ENCODE results near the gene IL13RA2.

DNA sequence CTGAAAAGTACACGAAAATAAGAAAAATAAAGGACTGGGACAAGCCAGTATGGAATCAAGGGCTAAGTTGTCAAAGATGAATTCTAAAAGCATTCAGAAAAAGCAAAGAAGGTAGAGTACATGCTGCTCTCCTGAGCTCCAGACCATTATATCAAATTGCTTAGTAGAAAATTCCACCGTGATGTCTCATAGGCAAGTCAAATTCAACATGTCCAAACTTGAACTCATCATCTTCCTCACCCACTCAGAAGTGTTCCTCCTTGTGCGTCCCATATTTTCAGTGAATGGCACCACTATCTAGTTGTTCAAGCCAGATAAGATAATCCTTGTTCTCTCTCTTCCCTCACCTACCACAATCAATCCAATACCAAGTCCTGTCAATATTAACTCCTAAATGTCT lies 37.5 kb upstream of the IL13RA2 start:
- TF ChIP-seq EZH2phosphoT487 (IDR thresholded peaks at IDR 0.05; ENCODE audit: borderline replicate concordance, low read depth) = no peak
- TF ChIP-seq, protein P1, sequence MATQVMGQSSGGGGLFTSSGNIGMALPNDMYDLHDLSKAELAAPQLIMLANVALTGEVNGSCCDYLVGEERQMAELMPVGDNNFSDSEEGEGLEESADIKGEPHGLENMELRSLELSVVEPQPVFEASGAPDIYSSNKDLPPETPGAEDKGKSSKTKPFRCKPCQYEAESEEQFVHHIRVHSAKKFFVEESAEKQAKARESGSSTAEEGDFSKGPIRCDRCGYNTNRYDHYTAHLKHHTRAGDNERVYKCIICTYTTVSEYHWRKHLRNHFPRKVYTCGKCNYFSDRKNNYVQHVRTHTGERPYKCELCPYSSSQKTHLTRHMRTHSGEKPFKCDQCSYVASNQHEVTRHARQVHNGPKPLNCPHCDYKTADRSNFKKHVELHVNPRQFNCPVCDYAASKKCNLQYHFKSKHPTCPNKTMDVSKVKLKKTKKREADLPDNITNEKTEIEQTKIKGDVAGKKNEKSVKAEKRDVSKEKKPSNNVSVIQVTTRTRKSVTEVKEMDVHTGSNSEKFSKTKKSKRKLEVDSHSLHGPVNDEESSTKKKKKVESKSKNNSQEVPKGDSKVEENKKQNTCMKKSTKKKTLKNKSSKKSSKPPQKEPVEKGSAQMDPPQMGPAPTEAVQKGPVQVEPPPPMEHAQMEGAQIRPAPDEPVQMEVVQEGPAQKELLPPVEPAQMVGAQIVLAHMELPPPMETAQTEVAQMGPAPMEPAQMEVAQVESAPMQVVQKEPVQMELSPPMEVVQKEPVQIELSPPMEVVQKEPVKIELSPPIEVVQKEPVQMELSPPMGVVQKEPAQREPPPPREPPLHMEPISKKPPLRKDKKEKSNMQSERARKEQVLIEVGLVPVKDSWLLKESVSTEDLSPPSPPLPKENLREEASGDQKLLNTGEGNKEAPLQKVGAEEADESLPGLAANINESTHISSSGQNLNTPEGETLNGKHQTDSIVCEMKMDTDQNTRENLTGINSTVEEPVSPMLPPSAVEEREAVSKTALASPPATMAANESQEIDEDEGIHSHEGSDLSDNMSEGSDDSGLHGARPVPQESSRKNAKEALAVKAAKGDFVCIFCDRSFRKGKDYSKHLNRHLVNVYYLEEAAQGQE (IDR thresholded peaks at IDR 0.05; ENCODE audit: low read depth, low read length) = no peak
- TF ChIP-seq SMC3 (IDR thresholded peaks at IDR 0.05; ENCODE audit: low read depth, low read length) = no peak
- TF ChIP-seq POLR2AphosphoS5 (IDR thresholded peaks at IDR 0.05; ENCODE audit: low read depth, low read length) = no peak
- TF ChIP-seq, protein P2, sequence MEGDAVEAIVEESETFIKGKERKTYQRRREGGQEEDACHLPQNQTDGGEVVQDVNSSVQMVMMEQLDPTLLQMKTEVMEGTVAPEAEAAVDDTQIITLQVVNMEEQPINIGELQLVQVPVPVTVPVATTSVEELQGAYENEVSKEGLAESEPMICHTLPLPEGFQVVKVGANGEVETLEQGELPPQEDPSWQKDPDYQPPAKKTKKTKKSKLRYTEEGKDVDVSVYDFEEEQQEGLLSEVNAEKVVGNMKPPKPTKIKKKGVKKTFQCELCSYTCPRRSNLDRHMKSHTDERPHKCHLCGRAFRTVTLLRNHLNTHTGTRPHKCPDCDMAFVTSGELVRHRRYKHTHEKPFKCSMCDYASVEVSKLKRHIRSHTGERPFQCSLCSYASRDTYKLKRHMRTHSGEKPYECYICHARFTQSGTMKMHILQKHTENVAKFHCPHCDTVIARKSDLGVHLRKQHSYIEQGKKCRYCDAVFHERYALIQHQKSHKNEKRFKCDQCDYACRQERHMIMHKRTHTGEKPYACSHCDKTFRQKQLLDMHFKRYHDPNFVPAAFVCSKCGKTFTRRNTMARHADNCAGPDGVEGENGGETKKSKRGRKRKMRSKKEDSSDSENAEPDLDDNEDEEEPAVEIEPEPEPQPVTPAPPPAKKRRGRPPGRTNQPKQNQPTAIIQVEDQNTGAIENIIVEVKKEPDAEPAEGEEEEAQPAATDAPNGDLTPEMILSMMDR (IDR thresholded peaks at IDR 0.05) = no peak
- no peak for TF ChIP-seq YY1 (IDR thresholded peaks at IDR 0.05; ENCODE audit: low read depth)
- no peak for TF ChIP-seq NRF1 (IDR thresholded peaks at IDR 0.05; ENCODE audit: low read depth, low read length)
- TF ChIP-seq TAF1 (IDR thresholded peaks at IDR 0.05; ENCODE audit: borderline replicate concordance, low read depth, low read length) = no peak
- no peak for TF ChIP-seq SIN3A (IDR thresholded peaks at IDR 0.05; ENCODE audit: borderline replicate concordance, low read depth, low read length)
- TF ChIP-seq MEF2A (IDR thresholded peaks at IDR 0.05; ENCODE audit: borderline replicate concordance, low read depth) = no peak
- TF ChIP-seq PBX3 (IDR thresholded peaks at IDR 0.05) = no peak
